AG10803 (cell line): ENCODE measurements around the gene ACKR2.

Experiments used
- DNase-seq: peaks from one replicate; pipeline ENCODE4 v3.0.0; 2010; ENCODE audit warnings: low read depth
- H3K4me3 ChIP-seq: 2 replicates; pipeline ENCODE4 v1.5.1; 2011; ENCODE audit warnings: mild to moderate bottlenecking, low read length, control low read depth
- TF ChIP-seq, protein P1 (sequence below): conservative IDR thresholded peaks from 2 replicates; pipeline ENCODE4 v1.5.1; 2011; ENCODE audit warnings: mild to moderate bottlenecking, low read length, control low read depth, inconsistent platforms

Gene ACKR2

DNA sequence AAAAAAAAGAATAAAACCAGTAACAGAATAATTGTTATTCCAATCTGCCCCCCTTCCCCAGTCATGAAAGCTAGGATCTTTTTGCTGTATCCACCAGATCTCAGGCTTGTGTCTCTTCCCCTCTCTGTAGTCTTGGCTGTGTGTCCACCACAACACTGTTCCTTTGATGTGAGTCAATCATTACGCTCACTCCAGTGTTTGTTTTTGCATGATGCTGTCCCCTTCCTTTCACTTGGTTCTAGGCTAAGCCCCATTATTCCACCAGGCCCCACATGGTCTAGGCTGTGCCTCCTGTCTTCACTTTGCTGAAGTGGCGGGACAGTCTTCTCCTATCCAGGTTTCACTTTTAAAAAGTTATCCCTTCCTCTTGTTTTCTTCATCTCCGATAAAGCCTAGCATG, 13.6 kb downstream of the ACKR2 start:
- no peak overlapping the region for H3K4me3 ChIP-seq
- TF ChIP-seq, protein P1, sequence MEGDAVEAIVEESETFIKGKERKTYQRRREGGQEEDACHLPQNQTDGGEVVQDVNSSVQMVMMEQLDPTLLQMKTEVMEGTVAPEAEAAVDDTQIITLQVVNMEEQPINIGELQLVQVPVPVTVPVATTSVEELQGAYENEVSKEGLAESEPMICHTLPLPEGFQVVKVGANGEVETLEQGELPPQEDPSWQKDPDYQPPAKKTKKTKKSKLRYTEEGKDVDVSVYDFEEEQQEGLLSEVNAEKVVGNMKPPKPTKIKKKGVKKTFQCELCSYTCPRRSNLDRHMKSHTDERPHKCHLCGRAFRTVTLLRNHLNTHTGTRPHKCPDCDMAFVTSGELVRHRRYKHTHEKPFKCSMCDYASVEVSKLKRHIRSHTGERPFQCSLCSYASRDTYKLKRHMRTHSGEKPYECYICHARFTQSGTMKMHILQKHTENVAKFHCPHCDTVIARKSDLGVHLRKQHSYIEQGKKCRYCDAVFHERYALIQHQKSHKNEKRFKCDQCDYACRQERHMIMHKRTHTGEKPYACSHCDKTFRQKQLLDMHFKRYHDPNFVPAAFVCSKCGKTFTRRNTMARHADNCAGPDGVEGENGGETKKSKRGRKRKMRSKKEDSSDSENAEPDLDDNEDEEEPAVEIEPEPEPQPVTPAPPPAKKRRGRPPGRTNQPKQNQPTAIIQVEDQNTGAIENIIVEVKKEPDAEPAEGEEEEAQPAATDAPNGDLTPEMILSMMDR = no peak
- no peak for DNase-seq

DNA sequence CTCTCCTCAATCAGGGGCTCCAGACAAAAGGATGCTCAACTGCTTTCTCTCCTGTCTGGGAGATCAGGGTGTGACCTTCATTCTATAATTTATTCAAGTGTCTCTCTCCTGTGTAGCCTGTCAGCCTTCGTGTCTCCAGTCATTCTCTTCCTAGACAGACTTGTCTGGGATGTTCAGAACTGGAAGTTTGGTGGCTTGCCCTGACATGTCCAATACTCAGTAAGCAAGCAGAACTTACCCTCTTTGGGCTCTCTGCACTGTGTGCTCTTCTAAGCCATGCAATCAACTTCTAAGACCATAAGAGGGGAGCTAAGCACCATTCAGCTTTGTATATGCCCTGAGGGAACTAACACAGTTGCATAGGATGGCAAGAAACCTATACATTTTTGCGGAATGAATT, 14.1 kb downstream of the ACKR2 start:
- H3K4me3 ChIP-seq = no peak overlapping the region
- TF ChIP-seq, protein P1 = no peak
- no peak for DNase-seq

DNA sequence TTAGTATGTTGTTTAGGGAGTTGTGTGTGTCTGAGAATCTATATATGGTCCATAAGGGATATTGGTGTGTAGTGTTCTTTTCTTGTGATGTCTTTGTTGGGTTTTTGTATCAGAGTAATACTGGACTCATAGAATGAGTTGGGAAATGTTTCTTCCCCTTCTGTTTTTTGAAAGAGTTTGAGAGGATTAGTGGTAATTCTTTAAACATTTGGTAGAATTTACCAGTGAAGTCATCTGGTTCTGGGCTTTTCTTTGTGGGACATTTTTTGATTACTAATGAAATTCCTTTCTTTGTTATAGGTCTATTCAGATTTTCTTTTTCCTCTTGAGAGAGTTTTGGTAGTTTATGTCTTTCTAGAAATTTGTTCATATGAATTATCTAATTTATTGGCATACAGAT, 16.9 kb downstream of the ACKR2 start:
- no peak for DNase-seq
- no peak overlapping the region for H3K4me3 ChIP-seq
- TF ChIP-seq, protein P1 = no peak

DNA sequence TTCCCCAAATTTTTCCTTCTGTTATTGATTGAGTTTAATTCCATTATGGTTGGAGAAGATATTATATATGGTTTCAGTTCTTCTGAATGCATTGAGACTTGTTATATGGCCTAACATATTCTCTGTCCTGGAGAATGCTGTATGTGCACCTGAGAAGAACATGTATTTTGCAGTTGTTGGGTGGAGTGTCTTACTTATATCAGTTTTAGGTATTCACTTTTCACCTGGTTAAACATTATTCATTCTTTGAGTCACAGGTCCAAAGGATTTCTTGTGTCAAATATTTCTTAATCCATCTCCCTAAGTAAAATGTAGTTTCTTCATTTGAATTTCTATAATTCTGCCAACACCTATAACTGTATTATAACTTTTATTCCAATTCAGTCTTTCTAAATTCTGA, 17.8 kb downstream of the ACKR2 start:
- H3K4me3 ChIP-seq = no peak overlapping the region
- TF ChIP-seq, protein P1 = no peak
- DNase-seq = no peak

DNA sequence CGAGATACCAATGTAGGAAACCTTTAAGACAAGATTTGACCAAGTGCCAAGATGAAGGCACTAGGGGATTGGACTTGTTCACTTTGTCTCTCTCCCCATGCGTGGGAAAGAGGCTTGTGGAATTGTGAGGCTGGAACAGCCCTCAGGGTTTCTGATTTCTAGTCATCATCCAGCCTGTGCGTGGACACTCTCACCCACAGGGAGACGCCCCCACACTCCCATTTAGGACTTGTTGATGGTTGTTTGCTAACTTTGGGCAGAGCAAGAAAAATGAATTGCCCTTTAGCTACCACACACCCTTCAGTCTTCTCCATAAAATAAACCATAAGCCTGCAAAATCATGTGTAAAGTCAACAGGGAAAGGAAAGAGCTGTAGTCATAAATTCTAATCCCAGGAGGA, 18.4 kb downstream of the ACKR2 start:
- no peak for DNase-seq
- TF ChIP-seq, protein P1 = no peak
- no peak overlapping the region for H3K4me3 ChIP-seq

DNA sequence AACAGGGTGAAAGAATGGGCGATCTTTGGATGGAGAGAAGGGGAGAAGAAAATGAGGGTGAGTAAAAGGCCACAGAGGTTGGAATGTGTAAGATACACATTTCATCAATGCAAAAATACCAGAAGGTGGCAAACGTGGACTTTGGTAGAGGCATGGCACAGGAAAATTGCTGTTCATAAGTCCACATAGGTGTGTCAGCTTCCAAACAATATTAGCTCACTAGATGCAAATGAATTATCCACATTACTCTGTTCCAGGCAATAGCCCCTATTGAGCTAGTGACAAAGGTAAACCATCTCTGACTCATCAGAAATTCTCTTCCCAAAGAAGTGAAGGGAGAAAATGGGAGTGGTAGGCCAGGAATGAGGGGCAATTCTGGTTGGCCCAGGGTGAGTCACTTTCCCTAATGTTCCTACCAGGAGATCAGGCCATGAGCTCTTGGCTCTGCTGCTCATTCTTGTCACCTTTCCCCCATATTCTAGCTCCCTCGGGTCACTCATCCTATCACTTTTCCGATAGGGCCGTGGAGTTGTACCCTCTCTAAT, 19.9 kb downstream of the ACKR2 start:
- TF ChIP-seq, protein P1 = no peak
- H3K4me3 ChIP-seq = no peak overlapping the region
- DNase-seq = no peak

DNA sequence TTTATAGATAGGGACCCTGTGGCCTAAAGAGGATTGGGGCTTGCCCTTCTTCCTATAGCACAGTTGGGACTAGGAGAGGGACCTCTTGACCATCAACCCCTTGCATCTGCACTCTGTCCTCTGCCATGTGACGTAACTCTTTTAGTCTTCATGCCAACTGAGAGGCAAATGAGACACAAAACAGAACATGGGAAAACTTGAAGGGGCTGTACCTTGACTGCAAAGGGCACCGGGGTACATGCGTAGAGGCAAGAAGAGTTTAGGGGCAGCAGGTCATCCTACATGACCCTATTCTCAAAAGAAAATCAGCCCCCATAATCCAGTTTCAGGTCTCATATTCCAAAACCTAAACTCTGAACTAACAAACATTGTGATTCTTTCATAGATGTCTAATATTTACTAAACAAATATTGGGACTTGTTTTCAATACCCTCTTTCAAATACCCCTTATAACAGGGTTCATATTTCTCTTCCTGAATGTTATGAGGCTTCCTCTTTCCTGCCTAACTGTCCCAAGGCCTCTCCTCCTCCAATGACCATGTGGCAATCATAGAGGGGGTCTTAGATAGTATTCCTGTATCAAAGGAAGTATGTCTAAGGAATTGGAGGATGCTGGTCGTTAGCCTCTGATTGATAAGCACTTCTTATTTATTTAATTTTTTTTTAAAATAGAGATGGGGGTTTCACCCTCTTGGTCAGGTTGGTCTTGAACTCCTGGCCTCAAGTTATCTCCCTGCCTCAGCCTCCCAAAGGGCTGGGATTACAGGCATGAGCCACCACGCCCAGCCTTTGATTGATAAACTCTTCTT, 20.6 kb downstream of the ACKR2 start:
- TF ChIP-seq, protein P1 = no peak
- DNase-seq = no peak
- H3K4me3 ChIP-seq = no peak overlapping the region
